Endothelial cell (in vitro differentiated cells): Measurements from ENCODE around the gene CHST13. TPM values are rescaled to one million over a fixed set of nuclear protein-coding genes. Genes with fewer than 3 reads are reported as not detected.

Experiments used
- DNase-seq: peaks from one replicate; pipeline ENCODE4 v3.0.0; 2021; ENCODE audit warnings: low spot score
- H3K27ac Mint-ChIP-seq: one replicate; pipeline ENCODE4 v1.8.0; 2021; ENCODE audit warnings: mixed read lengths, inconsistent platforms; ENCODE audit not compliant: unreplicated experiment
- H3K27me3 Mint-ChIP-seq: one replicate; pipeline ENCODE4 v1.8.0; 2021; ENCODE audit warnings: mild to moderate bottlenecking, moderate library complexity, mixed read lengths, inconsistent platforms; ENCODE audit not compliant: unreplicated experiment
- H3K36me3 Mint-ChIP-seq: one replicate; pipeline ENCODE4 v1.8.0; 2021; ENCODE audit warnings: mild to moderate bottlenecking, low read depth, mixed read lengths, inconsistent platforms; ENCODE audit not compliant: unreplicated experiment
- H3K4me1 Mint-ChIP-seq: one replicate; pipeline ENCODE4 v1.8.0; 2021; ENCODE audit warnings: mild to moderate bottlenecking, mixed read lengths, inconsistent platforms; ENCODE audit not compliant: unreplicated experiment
- H3K4me3 Mint-ChIP-seq: one replicate; pipeline ENCODE4 v1.8.0; 2021; ENCODE audit warnings: mild to moderate bottlenecking, mixed read lengths, inconsistent platforms; ENCODE audit not compliant: unreplicated experiment
- H3K9me3 Mint-ChIP-seq: one replicate; pipeline ENCODE4 v1.8.0; 2021; ENCODE audit warnings: mixed read lengths, inconsistent platforms; ENCODE audit not compliant: unreplicated experiment
- CTCF ChIP-seq: fragments of 200-600 bp; sonication (generic); IDR thresholded peaks from one replicate; pipeline ENCODE4 v1.5.0; 2021; ENCODE audit warnings: antibody characterized with exemption; ENCODE audit not compliant: unreplicated experiment
- total RNA-seq: library from RNA; stranded (reverse); fragmentation: NEBNext Ultra II Directional; extraction: Animal tissue kit (Norgen Biotek cat#: 25700); gene quantifications from one replicate; pipeline ENCODE4 v1.2.1, GENCODE V29; 2021; ENCODE audit not compliant: unreplicated experiment

CHST13 gene
- total RNA-seq, 1 donor from 2014 or later, result not detected

GRCh38 chr3:126519506-126520455, 4.2 kb upstream of the CHST13 start:
- Mint-ChIP-seq H3K4me3 (no peak overlapping the region), H3K27me3 (peaks cover 5% of the 10 kb centered on the region), H3K36me3 (no peaks in the 10 kb centered on the region), H3K4me1 (no peaks in the 10 kb centered on the region), H3K27ac (no peak overlapping the region), H3K9me3 (no peaks in the 10 kb centered on the region)
- TF ChIP-seq CTCF, result no peak
- DNase-seq, result no peak

- H3K4me1 Mint-ChIP-seq, result no peaks in the 10 kb centered on the region
- no peaks in the 10 kb centered on the region for H3K9me3 Mint-ChIP-seq
- no peak overlapping the region for H3K4me3 Mint-ChIP-seq
- no peaks in the 10 kb centered on the region for H3K36me3 Mint-ChIP-seq
- H3K27me3 Mint-ChIP-seq, result peaks cover 5% of the 10 kb centered on the region
- TF ChIP-seq CTCF, result no peak
- no peak for DNase-seq
- no peak overlapping the region for H3K27ac Mint-ChIP-seq
These were observed 2.6 kb upstream of the CHST13 start for GRCh38 chr3:126521122-126521891.

GRCh38 chr3:126522363-126522788, 1.6 kb upstream of the CHST13 start:
- Mint-ChIP-seq H3K4me3 (no peak overlapping the region), H3K27me3 (peaks cover 5% of the 10 kb centered on the region), H3K4me1 (no peaks in the 10 kb centered on the region), H3K27ac (no peak overlapping the region), H3K9me3 (no peaks in the 10 kb centered on the region), H3K36me3 (no peaks in the 10 kb centered on the region)
- TF ChIP-seq CTCF, result peak; percentile 99
- DNase-seq, result peak; percentile 72

- no peak for DNase-seq
- H3K4me3 Mint-ChIP-seq, result no peak overlapping the region
- H3K4me1 Mint-ChIP-seq, result peaks cover 8% of the 10 kb centered on the region
- peaks cover 6% of the 10 kb centered on the region for H3K27me3 Mint-ChIP-seq
- TF ChIP-seq CTCF, result no peak
- no peak overlapping the region for H3K27ac Mint-ChIP-seq
- H3K9me3 Mint-ChIP-seq, result no peaks in the 10 kb centered on the region
- peaks cover 4% of the 10 kb centered on the region for H3K36me3 Mint-ChIP-seq
These were observed 554 bp downstream of the CHST13 start for GRCh38 chr3:126524429-126524988.
